Type B pancreatic cell (in vitro differentiated cells): Measurements from ENCODE around the gene FAM20C. TPM values are rescaled to one million over a fixed set of nuclear protein-coding genes. Genes with fewer than 3 reads are reported as not detected.

Experiments used
- DNase-seq: peaks from one replicate; pipeline ENCODE4 v3.0.0; 2021; ENCODE audit warnings: mixed read lengths; ENCODE audit not compliant: unreplicated experiment; ENCODE audit errors: extremely low spot score
- H3K27ac Mint-ChIP-seq: 2 replicates; pipeline ENCODE4 v1.8.0; 2021; ENCODE audit warnings: mild to moderate bottlenecking, mixed read lengths
- H3K27me3 Mint-ChIP-seq: 2 replicates; pipeline ENCODE4 v1.8.0; 2021; ENCODE audit warnings: mixed read lengths
- H3K36me3 Mint-ChIP-seq: 2 replicates; pipeline ENCODE4 v1.8.0; 2021; ENCODE audit warnings: mixed read lengths
- H3K4me1 Mint-ChIP-seq: one replicate; pipeline ENCODE4 v1.8.0; 2021; ENCODE audit warnings: mixed read lengths; ENCODE audit not compliant: unreplicated experiment
- H3K4me3 Mint-ChIP-seq: 2 replicates; pipeline ENCODE4 v1.8.0; 2021; ENCODE audit warnings: mild to moderate bottlenecking, mixed read lengths
- H3K9me3 Mint-ChIP-seq: 2 replicates; pipeline ENCODE4 v1.8.0; 2021; ENCODE audit warnings: mixed read lengths
- CTCF ChIP-seq: fragments of 200-600 bp; sonication (generic); conservative IDR thresholded peaks from 2 replicates; pipeline ENCODE4 v1.5.0; 2021; ENCODE audit warnings: antibody characterized with exemption, mild to moderate bottlenecking
- total RNA-seq: library from RNA; stranded (reverse); gene quantifications from 2 replicates; pipeline ENCODE4 v1.2.1, GENCODE V29; 2021; ENCODE audit warnings: low replicate concordance

The FAM20C gene
- total RNA-seq, 1 donor from 2014 or later = 18.1 TPM

GRCh38 chr7:152702-153391 is 39.5 kb upstream of the FAM20C start:
- DNase-seq = no peak
- H3K4me1 Mint-ChIP-seq = peaks cover 14% of the 10 kb centered on the region
- peaks cover 4% of the 10 kb centered on the region for H3K27me3 Mint-ChIP-seq
- H3K9me3 Mint-ChIP-seq = no peaks in the 10 kb centered on the region
- H3K36me3 Mint-ChIP-seq = no peaks in the 10 kb centered on the region
- H3K27ac Mint-ChIP-seq = peak overlapping the region; percentile 36
- TF ChIP-seq CTCF = no peak
- H3K4me3 Mint-ChIP-seq = no peak overlapping the region

- Mint-ChIP-seq H3K27ac (no peak overlapping the region), H3K27me3 (peaks cover 7% of the 10 kb centered on the region), H3K4me3 (no peak overlapping the region), H3K4me1 (peaks cover 14% of the 10 kb centered on the region), H3K36me3 (no peaks in the 10 kb centered on the region), H3K9me3 (no peaks in the 10 kb centered on the region)
- TF ChIP-seq CTCF = no peak
- DNase-seq = no peak
Measured at GRCh38 chr7:153604-154003, 38.8 kb upstream of the FAM20C start.

- DNase-seq = no peak
- H3K36me3 Mint-ChIP-seq = no peaks in the 10 kb centered on the region
- H3K4me1 Mint-ChIP-seq = peaks cover 10% of the 10 kb centered on the region
- TF ChIP-seq CTCF = no peak
- peaks cover 7% of the 10 kb centered on the region for H3K27me3 Mint-ChIP-seq
- no peak overlapping the region for H3K27ac Mint-ChIP-seq
- no peaks in the 10 kb centered on the region for H3K9me3 Mint-ChIP-seq
- no peak overlapping the region for H3K4me3 Mint-ChIP-seq
Measured at GRCh38 chr7:154096-154799, 38.1 kb upstream of the FAM20C start.

GRCh38 chr7:155469-155900 is 36.9 kb upstream of the FAM20C start:
- Mint-ChIP-seq H3K27ac (no peak overlapping the region), H3K36me3 (no peaks in the 10 kb centered on the region), H3K27me3 (peaks cover 7% of the 10 kb centered on the region), H3K4me1 (peaks cover 4% of the 10 kb centered on the region), H3K4me3 (no peak overlapping the region), H3K9me3 (no peaks in the 10 kb centered on the region)
- TF ChIP-seq CTCF = no peak
- no peak for DNase-seq

- TF ChIP-seq CTCF = no peak
- Mint-ChIP-seq H3K27me3 (peaks cover 9% of the 10 kb centered on the region), H3K9me3 (no peaks in the 10 kb centered on the region), H3K4me3 (no peak overlapping the region), H3K36me3 (no peaks in the 10 kb centered on the region), H3K27ac (no peak overlapping the region), H3K4me1 (no peaks in the 10 kb centered on the region)
- no peak for DNase-seq
Measured at GRCh38 chr7:156111-157007, 36.0 kb upstream of the FAM20C start.
